ENCODE data around the gene NAT10.

- TF ChIP-seq POLR2A (IDR thresholded peaks at IDR 0.05), result no peak
- TF ChIP-seq CTCF (IDR thresholded peaks at IDR 0.05), result no peak
Observed at GRCh38 chr11:34104680-34105078, 750 bp upstream of the NAT10 start.
